HTR-8/SVneo (cell line): ENCODE measurements around the gene LGR4.
"Not testable (repeated sequence)": the region's sequence is repeated elsewhere in the genome, so short reads cannot be mapped to it uniquely, and the experiment has no call there.

Source experiments
- DNase-seq: peaks from one replicate; pipeline ENCODE4 v3.0.0; 2011; ENCODE audit warnings: low spot score, mixed read lengths; ENCODE audit not compliant: insufficient read length
- FAIRE-seq: peaks from 2 replicates; lab custom pipeline; 2011; peaks lifted over from hg19 to GRCh38; lab: Jason Lieb, UNC

LGR4 gene, protein sequence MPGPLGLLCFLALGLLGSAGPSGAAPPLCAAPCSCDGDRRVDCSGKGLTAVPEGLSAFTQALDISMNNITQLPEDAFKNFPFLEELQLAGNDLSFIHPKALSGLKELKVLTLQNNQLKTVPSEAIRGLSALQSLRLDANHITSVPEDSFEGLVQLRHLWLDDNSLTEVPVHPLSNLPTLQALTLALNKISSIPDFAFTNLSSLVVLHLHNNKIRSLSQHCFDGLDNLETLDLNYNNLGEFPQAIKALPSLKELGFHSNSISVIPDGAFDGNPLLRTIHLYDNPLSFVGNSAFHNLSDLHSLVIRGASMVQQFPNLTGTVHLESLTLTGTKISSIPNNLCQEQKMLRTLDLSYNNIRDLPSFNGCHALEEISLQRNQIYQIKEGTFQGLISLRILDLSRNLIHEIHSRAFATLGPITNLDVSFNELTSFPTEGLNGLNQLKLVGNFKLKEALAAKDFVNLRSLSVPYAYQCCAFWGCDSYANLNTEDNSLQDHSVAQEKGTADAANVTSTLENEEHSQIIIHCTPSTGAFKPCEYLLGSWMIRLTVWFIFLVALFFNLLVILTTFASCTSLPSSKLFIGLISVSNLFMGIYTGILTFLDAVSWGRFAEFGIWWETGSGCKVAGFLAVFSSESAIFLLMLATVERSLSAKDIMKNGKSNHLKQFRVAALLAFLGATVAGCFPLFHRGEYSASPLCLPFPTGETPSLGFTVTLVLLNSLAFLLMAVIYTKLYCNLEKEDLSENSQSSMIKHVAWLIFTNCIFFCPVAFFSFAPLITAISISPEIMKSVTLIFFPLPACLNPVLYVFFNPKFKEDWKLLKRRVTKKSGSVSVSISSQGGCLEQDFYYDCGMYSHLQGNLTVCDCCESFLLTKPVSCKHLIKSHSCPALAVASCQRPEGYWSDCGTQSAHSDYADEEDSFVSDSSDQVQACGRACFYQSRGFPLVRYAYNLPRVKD

GRCh38 chr11:27472398-27473016 is at the start of gene LGR4:
TSS of gene LGR4 (minus strand) at chr11:27472790. CDS start at chr11:27472302, 488 bp downstream.
- FAIRE-seq, result peak; percentile 86

GRCh38 chr11:27520226-27520625 is 47.6 kb upstream of the LGR4 start:
- DNase-seq, result no peak
- no peak for FAIRE-seq

More at GRCh38 chr11:27472398-27473016, at the start of gene LGR4:
- peak; percentile 91 for DNase-seq

DNA sequence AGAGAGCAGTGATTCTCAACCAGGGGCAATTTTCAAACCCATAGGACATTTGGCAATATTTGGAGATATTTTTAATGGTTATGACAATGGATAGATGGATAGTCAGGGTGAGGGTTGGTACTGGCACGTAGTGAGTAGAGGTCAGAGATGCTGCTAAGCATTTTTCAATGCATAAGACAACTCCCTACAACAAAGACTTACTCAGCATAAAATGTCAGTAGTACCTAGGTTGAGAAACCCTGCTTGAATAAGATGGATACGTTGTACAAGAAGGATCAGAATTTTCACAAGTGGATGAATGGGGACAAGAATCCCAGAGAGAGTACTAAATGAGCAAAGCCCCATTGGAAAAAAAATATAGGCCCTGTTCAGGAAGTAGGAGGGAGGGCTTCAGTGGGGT is 45.9 kb upstream of the LGR4 start:
- no peak for DNase-seq
- FAIRE-seq, result no peak

DNA sequence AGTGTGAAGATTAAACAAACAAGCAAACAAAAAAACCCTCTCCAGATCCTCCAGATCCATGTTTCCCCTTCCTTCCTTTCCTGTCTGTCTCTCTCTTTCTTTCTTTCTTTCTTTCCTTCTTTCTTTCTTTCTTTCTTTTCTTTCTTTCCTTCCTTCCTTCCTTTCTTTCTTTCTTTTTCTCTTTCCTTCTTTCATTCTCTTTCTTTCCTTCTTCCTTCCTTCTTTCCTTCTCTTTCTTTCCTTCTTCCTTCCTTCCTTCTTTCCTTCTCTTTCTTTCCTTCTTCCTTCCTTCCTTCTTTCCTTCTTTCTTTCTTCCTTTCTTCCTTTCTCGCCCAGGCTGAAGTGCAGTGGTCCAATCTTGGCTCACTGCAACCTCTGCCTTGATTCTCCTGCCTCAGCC is 44.9 kb upstream of the LGR4 start:
- DNase-seq, FAIRE-seq: not testable (repeated sequence)

DNA sequence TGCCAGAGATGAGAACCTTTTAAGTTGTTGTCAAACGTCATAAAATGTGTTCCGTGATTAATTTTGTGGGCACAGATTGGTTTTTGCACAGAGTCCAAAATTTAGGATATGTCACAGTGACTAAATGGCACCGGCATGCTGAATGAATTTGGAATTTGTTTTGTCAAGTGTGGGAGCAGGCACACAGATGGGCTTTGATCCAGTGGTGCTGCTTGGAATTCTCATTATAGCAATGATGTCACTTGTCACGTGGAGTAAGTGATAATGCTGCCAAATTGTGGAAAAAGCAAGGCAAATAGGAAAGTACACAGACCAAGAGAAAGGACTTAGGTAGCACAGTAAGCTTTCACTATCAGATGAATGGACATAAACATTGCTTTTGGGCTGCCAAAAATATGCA is 42.0 kb upstream of the LGR4 start:
- FAIRE-seq (peak; percentile 46), DNase-seq (no peak)

- FAIRE-seq, result no peak
- DNase-seq, result no peak
Observed at GRCh38 chr11:27514076-27514475, 41.5 kb upstream of the LGR4 start.

DNA sequence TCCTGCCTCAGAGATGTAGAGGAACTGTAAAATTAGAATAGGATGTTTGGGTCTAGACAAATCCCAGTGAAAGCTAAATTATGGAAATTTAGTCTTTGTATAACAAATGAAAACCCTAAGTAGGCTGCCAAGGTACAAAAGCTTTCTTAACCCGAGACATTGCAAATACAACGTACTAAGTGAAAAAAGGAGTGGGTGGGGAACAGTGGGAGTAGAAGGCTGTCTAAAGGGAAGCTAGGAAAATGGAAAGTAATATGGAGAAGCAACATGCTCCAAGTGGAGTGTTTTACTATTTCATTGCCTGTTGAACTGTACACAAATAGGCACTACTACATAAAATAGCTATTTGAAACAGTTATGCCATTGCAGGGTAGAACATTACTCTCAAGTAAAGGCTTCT is 40.8 kb upstream of the LGR4 start:
- no peak for FAIRE-seq

GRCh38 chr11:27512238-27512637 is 39.6 kb upstream of the LGR4 start:
- DNase-seq, result no peak
- FAIRE-seq, result no peak

More for the DNA sequence above, 40.8 kb upstream of the LGR4 start:
- no peak for DNase-seq

- DNase-seq, result no peak
- FAIRE-seq, result no peak
Observed at GRCh38 chr11:27509908-27510307, 37.3 kb upstream of the LGR4 start.

DNA sequence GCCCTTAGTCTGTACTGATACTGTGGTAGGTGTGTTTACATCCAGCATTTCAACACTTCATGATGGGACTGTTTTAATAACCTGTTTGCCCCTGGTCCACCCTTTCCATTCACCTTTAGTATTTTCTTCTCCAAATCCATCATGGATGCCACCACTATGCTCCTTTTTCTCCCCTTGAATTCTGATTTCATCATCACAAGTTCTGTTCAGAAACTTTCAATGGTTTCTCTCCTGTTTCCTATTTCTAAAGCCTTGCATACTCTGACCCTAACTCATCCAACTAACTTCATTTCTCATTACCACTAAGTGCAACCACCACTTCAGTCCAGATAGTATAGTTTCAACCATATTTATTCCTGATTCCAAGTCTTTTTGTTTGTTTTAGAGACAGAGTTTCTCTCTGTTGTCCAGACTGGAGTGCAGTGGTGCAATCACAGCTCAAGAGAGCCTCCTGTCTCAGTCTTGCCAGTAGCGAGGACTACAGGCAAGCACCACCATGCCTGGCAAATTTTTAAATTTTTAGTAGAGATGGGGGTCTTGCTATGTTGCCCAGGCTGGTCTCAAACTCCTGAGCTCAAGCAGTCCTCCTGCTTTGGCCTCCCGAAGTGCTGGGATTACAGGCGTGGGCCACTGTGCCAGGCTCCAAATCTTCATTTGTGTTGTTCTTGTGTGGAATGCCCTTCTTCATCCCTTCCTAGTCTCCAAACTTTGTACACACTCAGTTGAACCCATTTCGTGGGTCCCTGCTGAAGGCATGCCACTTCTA is 35.1 kb upstream of the LGR4 start:
- FAIRE-seq, result no peak

DNA sequence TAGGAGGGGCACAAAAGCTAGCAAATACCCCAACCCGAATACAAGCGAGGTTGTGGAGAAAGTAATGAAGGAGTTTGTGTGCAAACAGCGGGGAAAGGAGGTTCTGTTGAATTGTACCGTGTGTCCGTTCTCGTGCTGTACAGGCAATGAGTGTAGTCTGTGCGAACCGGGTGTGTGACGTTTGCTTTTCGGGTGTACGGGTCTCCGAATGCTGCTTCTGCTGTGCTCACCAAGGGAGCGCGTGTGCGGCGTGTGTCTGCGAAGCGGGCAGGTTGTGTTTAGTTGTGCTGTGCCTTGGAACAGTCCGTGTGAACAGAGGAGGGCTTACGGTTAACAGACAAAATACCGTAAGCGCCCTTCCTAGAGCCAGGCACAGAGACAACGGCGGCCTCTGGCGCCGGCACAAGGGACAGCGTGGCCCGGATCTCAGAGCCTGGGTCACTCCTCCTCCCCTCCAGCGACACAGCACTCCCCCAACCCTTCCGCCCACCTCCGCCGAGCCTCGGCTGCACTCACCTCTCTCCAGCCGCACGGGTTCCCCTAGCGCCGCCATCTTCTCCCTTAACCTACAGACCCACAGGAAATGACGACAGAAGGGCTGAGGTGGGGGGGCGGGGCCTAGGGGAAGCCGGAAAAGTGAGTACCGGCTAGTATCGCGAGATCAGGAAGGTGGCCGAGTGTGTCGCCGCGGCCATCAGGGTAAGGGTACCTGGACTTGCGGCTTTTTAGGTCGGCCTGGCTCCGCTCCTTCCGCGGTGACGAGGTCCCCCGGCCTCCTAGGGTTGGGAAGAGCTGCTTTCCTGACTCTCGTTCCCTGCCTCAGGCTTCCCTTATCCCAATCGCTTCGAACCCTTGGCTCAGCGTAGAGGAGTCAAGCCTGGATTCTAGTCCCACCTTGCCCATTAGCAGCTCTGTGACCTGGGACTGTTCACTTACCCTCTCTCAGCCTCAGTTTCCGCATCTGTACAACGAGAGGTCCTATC is 33.9 kb upstream of the LGR4 start, which contains the start of gene LIN7C:
Gene LIN7C, minus strand, starts transcription at position 570 of the 983 bp plus-strand sequence. Its CDS starts 17 bp downstream, at position 553.
- peak; percentile 42 for FAIRE-seq
- DNase-seq, result peak; percentile 94

More for the DNA sequence above, 35.1 kb upstream of the LGR4 start:
- DNase-seq, result no peak

DNA sequence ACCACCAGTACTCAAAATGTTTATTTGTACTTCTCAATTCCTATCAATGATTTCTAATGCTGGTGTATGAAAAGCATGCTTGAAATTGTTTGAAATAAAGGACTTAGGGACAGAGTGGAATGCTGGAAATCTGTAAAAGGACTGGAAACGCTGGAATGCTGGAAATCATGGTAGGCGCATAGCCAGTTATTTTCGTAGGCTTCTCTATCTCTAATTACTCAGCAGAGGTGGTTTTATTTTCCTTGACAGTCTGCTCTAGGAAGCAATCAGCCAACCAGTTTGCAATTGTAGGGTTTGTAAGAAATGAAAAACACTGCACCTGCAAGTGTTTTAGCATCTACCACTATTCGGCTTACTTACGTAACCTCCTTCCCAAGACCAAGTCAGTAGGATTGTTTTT is 33.2 kb upstream of the LGR4 start:
- FAIRE-seq (no peak), DNase-seq (no peak)

GRCh38 chr11:27504205-27504604 is 31.6 kb upstream of the LGR4 start:
- FAIRE-seq (no peak), DNase-seq (no peak)

- no peak for DNase-seq
- FAIRE-seq, result no peak
Observed at GRCh38 chr11:27501100-27501499, 28.5 kb upstream of the LGR4 start.

DNA sequence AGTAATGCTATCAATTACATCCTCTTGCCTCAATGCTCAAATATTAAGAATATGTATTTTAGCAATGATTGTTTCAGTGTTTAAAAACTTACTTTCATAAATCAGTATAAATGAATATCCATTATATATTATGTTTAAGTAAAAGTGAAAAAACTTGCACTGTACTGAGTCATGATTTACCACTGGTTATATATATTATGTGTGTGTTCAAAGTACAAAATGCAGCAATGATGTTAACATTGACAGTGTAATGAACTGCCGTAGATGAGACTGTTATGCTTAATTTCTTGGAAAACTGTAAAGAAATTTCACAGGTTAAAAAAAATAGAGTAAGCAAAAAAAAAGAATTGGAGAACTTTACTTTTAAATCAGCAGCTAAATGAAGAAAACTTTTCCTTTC is 25.3 kb upstream of the LGR4 start:
- FAIRE-seq, result no peak

GRCh38 chr11:27497284-27497866 is 24.8 kb upstream of the LGR4 start:
- no peak for FAIRE-seq
- DNase-seq, result peak; percentile 30

More for the DNA sequence above, 25.3 kb upstream of the LGR4 start:
- DNase-seq, result no peak

GRCh38 chr11:27496461-27496860 is 23.9 kb upstream of the LGR4 start:
- no peak for FAIRE-seq
- no peak for DNase-seq

- FAIRE-seq (no peak), DNase-seq (no peak)
Observed at GRCh38 chr11:27495710-27496300, 23.2 kb upstream of the LGR4 start.
